Sigmoid colon (tissue), 4 donors: ENCODE results near the gene PXDN.

Source experiments
- CTCF ChIP-seq, 4 experiments: fragments of 450-650 bp in 3 of 4; fragments of 200-600 bp in 1 of 4; IDR thresholded peaks; one replicate each; pipeline ENCODE4 v1.5.1; 2016 to 2019; ENCODE audit warnings: antibody characterized with exemption in 4 of 4, mild to moderate bottlenecking in 3 of 4, moderate library complexity in 2 of 4
- EP300 ChIP-seq, 4 donors: sonication (generic); formaldehyde crosslinking; IDR thresholded peaks; one replicate each; pipeline ENCODE4 v1.6.1; 2017; ENCODE audit warnings: antibody characterized with exemption in 4 of 4
- POLR2A ChIP-seq, 2 donors: fragments of 450-650 bp; IDR thresholded peaks; one replicate each; pipeline ENCODE4 v1.6.1; 2016; ENCODE audit warnings: antibody characterized with exemption in 2 of 2, mild to moderate bottlenecking in 2 of 2, moderate library complexity in 2 of 2
- POLR2AphosphoS5 ChIP-seq, 4 donors: sonication (generic); formaldehyde crosslinking; IDR thresholded peaks; one replicate each; pipeline ENCODE4 v1.6.1; 2017; ENCODE audit warnings: antibody characterized with exemption in 4 of 4

- TF ChIP-seq EP300 (IDR thresholded peaks at IDR 0.05) (no peak), CTCF (IDR thresholded peaks at IDR 0.05) (no peak), POLR2A (IDR thresholded peaks at IDR 0.05) (no peak), POLR2AphosphoS5 (IDR thresholded peaks at IDR 0.05) (no peak)
Observed at GRCh38 chr2:1718339-1719220, 25.7 kb downstream of the PXDN start.
